ENCODE measurements around the gene TMEM164. TPM values are rescaled to one million over a fixed set of nuclear protein-coding genes. Genes with fewer than 3 reads are reported as not detected.
A peak's percentile ranks its signal among the peaks of the same experiment; 100 is the strongest.

TMEM164 gene
- total and polyA plus RNA-seq, 4 experiments from 2014 or later, result 0.52 to 17.2 (median 9.9) TPM

- Histone ChIP-seq H3K9me3 (ENCODE audit: control insufficient read depth in 1 of 2, low read length in 2 of 2) (no peaks in the 10 kb centered on the region), H3K36me3 (ENCODE audit: insufficient read depth, low read length) (no peaks in the 10 kb centered on the region), H3K4me3 (ENCODE audit: low read length in 2 of 2) (no peak overlapping the region), H3K4me1 (ENCODE audit: insufficient read depth, low read length) (no peaks in the 10 kb centered on the region), H3K27me3 (ENCODE audit: insufficient read depth, low read length) (no peaks in the 10 kb centered on the region), H3K27ac (ENCODE audit: low read depth, low read length) (no peak overlapping the region)
- CTCF ChIA-PET (ENCODE audit: partially characterized antibody), result no interaction called here
- DNase-seq, result no peak
- POLR2A ChIA-PET (ENCODE audit: partially characterized antibody), result no interaction called here
- H3K36me3 Mint-ChIP-seq, result peaks cover 14 to 17% of the 10 kb centered on the region in 2 donors
- intact Hi-C loops (cut with micrococcal nuclease), result no loop called here
- H3K27ac Mint-ChIP-seq, result no peak overlapping the region
- no peaks in the 10 kb centered on the region for H3K27me3 Mint-ChIP-seq
- no peak overlapping the region for H3K4me3 Mint-ChIP-seq
- H3K4me1 Mint-ChIP-seq, result peaks cover 0 to 4% (median 0%) of the 10 kb centered on the region in 4 donors
- H3K9me3 Mint-ChIP-seq, result peaks cover 0 to 2% (median 0%) of the 10 kb centered on the region in 8 donors
Observed at GRCh38 chrX:110050386-110050785, 47.5 kb downstream of the TMEM164 start.

- H3K27ac Mint-ChIP-seq, result peak overlapping the region in 1 of 7 donors; percentile 73
- ChIA-PET CTCF (ENCODE audit: partially characterized antibody) (interaction anchor here (0.5 kb wide), 1 partner anchor 36 kb away, joined by 3 read pairs; no protein-coding TSS in a partner anchor), POLR2A (ENCODE audit: partially characterized antibody) (no interaction called here)
- DNase-seq, result no peak
- intact Hi-C loops (cut with micrococcal nuclease), result no loop called here
- Histone ChIP-seq H3K27ac (ENCODE audit: low read depth, low read length) (no peak overlapping the region), H3K27me3 (ENCODE audit: insufficient read depth, low read length) (no peaks in the 10 kb centered on the region), H3K4me3 (ENCODE audit: low read length in 2 of 2) (no peak overlapping the region), H3K36me3 (ENCODE audit: insufficient read depth, low read length) (no peaks in the 10 kb centered on the region), H3K9me3 (ENCODE audit: control insufficient read depth in 1 of 2, low read length in 2 of 2) (no peaks in the 10 kb centered on the region), H3K4me1 (ENCODE audit: insufficient read depth, low read length) (no peaks in the 10 kb centered on the region)
- H3K4me1 Mint-ChIP-seq, result peaks cover 0 to 4% (median 2%) of the 10 kb centered on the region in 4 donors
- peaks cover 14 to 19% of the 10 kb centered on the region in 2 donors for H3K36me3 Mint-ChIP-seq
- H3K27me3 Mint-ChIP-seq, result no peaks in the 10 kb centered on the region
- peaks cover 0 to 2% (median 0%) of the 10 kb centered on the region in 8 donors for H3K9me3 Mint-ChIP-seq
- H3K4me3 Mint-ChIP-seq, result no peak overlapping the region
Observed at GRCh38 chrX:110050901-110051300, 48.0 kb downstream of the TMEM164 start.

GRCh38 chrX:110051559-110051958 lies 48.6 kb downstream of the TMEM164 start:
- Mint-ChIP-seq H3K36me3 (peaks cover 14 to 19% of the 10 kb centered on the region in 2 donors), H3K9me3 (peaks cover 0 to 2% (median 0%) of the 10 kb centered on the region in 8 donors), H3K4me1 (peaks cover 0 to 5% (median 2%) of the 10 kb centered on the region in 4 donors), H3K4me3 (no peak overlapping the region), H3K27me3 (no peaks in the 10 kb centered on the region), H3K27ac (no peak overlapping the region)
- H3K36me3 ChIP-seq (ENCODE audit: insufficient read depth, low read length), result no peaks in the 10 kb centered on the region
- intact Hi-C loops (cut with micrococcal nuclease), result no loop called here
- ChIA-PET POLR2A (ENCODE audit: partially characterized antibody) (no interaction called here), CTCF (ENCODE audit: partially characterized antibody) (no interaction called here)
- no peaks in the 10 kb centered on the region for H3K27me3 ChIP-seq (ENCODE audit: insufficient read depth, low read length)
- H3K27ac ChIP-seq (ENCODE audit: low read depth, low read length), result no peak overlapping the region
- no peak overlapping the region for H3K4me3 ChIP-seq (ENCODE audit: low read length in 2 of 2)
- no peaks in the 10 kb centered on the region for H3K4me1 ChIP-seq (ENCODE audit: insufficient read depth, low read length)
- H3K9me3 ChIP-seq (ENCODE audit: control insufficient read depth in 1 of 2, low read length in 2 of 2), result no peaks in the 10 kb centered on the region
- no peak for DNase-seq

GRCh38 chrX:110052303-110052702 lies 49.4 kb downstream of the TMEM164 start:
- Mint-ChIP-seq H3K4me1 (peaks cover 0 to 7% (median 2%) of the 10 kb centered on the region in 4 donors), H3K36me3 (peaks cover 14 to 19% of the 10 kb centered on the region in 2 donors), H3K27ac (no peak overlapping the region), H3K4me3 (no peak overlapping the region), H3K9me3 (peaks cover 0 to 2% (median 0%) of the 10 kb centered on the region in 8 donors), H3K27me3 (no peaks in the 10 kb centered on the region)
- Histone ChIP-seq H3K9me3 (ENCODE audit: control insufficient read depth in 1 of 2, low read length in 2 of 2) (no peaks in the 10 kb centered on the region), H3K4me3 (ENCODE audit: low read length in 2 of 2) (no peak overlapping the region), H3K27me3 (ENCODE audit: insufficient read depth, low read length) (no peaks in the 10 kb centered on the region), H3K4me1 (ENCODE audit: insufficient read depth, low read length) (no peaks in the 10 kb centered on the region), H3K27ac (ENCODE audit: low read depth, low read length) (no peak overlapping the region), H3K36me3 (ENCODE audit: insufficient read depth, low read length) (no peaks in the 10 kb centered on the region)
- intact Hi-C loops (cut with micrococcal nuclease), result no loop called here
- ChIA-PET POLR2A (ENCODE audit: partially characterized antibody) (no interaction called here), CTCF (ENCODE audit: partially characterized antibody) (no interaction called here)
- DNase-seq, result no peak

- H3K27ac ChIP-seq (ENCODE audit: low read depth, low read length), result no peak overlapping the region
- ChIA-PET CTCF (ENCODE audit: partially characterized antibody) (no interaction called here), POLR2A (ENCODE audit: partially characterized antibody) (no interaction called here)
- no peaks in the 10 kb centered on the region for H3K27me3 Mint-ChIP-seq
- peaks cover 14 to 19% of the 10 kb centered on the region in 2 donors for H3K36me3 Mint-ChIP-seq
- H3K4me3 ChIP-seq (ENCODE audit: low read length in 2 of 2), result no peak overlapping the region
- no peaks in the 10 kb centered on the region for H3K27me3 ChIP-seq (ENCODE audit: insufficient read depth, low read length)
- DNase-seq, result no peak
- H3K4me1 ChIP-seq (ENCODE audit: insufficient read depth, low read length), result no peaks in the 10 kb centered on the region
- peaks cover 0 to 2% (median 0%) of the 10 kb centered on the region in 8 donors for H3K9me3 Mint-ChIP-seq
- intact Hi-C loops (cut with micrococcal nuclease), result no loop called here
- H3K36me3 ChIP-seq (ENCODE audit: insufficient read depth, low read length), result no peaks in the 10 kb centered on the region
- H3K27ac Mint-ChIP-seq, result no peak overlapping the region
- H3K4me3 Mint-ChIP-seq, result no peak overlapping the region
- no peaks in the 10 kb centered on the region for H3K9me3 ChIP-seq (ENCODE audit: control insufficient read depth in 1 of 2, low read length in 2 of 2)
- peaks cover 0 to 7% (median 2%) of the 10 kb centered on the region in 4 donors for H3K4me1 Mint-ChIP-seq
Observed at GRCh38 chrX:110053453-110053852, 50.5 kb downstream of the TMEM164 start.

- H3K9me3 Mint-ChIP-seq, result peaks cover 0 to 2% (median 0%) of the 10 kb centered on the region in 8 donors
- CTCF ChIA-PET (ENCODE audit: partially characterized antibody), result no interaction called here
Observed at GRCh38 chrX:110055616-110056015, 52.7 kb downstream of the TMEM164 start.

GRCh38 chrX:110056419-110056818 lies 53.5 kb downstream of the TMEM164 start:
- CTCF ChIA-PET (ENCODE audit: partially characterized antibody), result no interaction called here
- no peak overlapping the region for H3K4me3 Mint-ChIP-seq
- H3K27me3 Mint-ChIP-seq, result no peaks in the 10 kb centered on the region

More at GRCh38 chrX:110055616-110056015, 52.7 kb downstream of the TMEM164 start:
- no peaks in the 10 kb centered on the region for H3K36me3 ChIP-seq (ENCODE audit: insufficient read depth, low read length)
- no peaks in the 10 kb centered on the region for H3K27me3 ChIP-seq (ENCODE audit: insufficient read depth, low read length)
- Mint-ChIP-seq H3K4me3 (no peak overlapping the region), H3K27ac (no peak overlapping the region), H3K36me3 (peaks cover 10 to 16% of the 10 kb centered on the region in 2 donors), H3K4me1 (peaks cover 0 to 7% (median 2%) of the 10 kb centered on the region in 4 donors), H3K27me3 (no peaks in the 10 kb centered on the region)
- H3K27ac ChIP-seq (ENCODE audit: low read depth, low read length), result no peak overlapping the region
- H3K9me3 ChIP-seq (ENCODE audit: control insufficient read depth in 1 of 2, low read length in 2 of 2), result no peaks in the 10 kb centered on the region
- DNase-seq, result no peak
- H3K4me3 ChIP-seq (ENCODE audit: low read length in 2 of 2), result no peak overlapping the region
- intact Hi-C loops (cut with micrococcal nuclease), result no loop called here
- POLR2A ChIA-PET (ENCODE audit: partially characterized antibody), result no interaction called here
- no peaks in the 10 kb centered on the region for H3K4me1 ChIP-seq (ENCODE audit: insufficient read depth, low read length)

More at GRCh38 chrX:110056419-110056818, 53.5 kb downstream of the TMEM164 start:
- Mint-ChIP-seq H3K27ac (no peak overlapping the region), H3K9me3 (peaks cover 0 to 2% (median 0%) of the 10 kb centered on the region in 8 donors), H3K36me3 (peaks cover 10 to 16% of the 10 kb centered on the region in 2 donors), H3K4me1 (peaks cover 0 to 7% (median 2%) of the 10 kb centered on the region in 4 donors)
- H3K4me1 ChIP-seq (ENCODE audit: insufficient read depth, low read length), result no peaks in the 10 kb centered on the region
- no peaks in the 10 kb centered on the region for H3K9me3 ChIP-seq (ENCODE audit: control insufficient read depth in 1 of 2, low read length in 2 of 2)
- no peak overlapping the region for H3K4me3 ChIP-seq (ENCODE audit: low read length in 2 of 2)
- intact Hi-C loops (cut with micrococcal nuclease), result no loop called here
- no peaks in the 10 kb centered on the region for H3K36me3 ChIP-seq (ENCODE audit: insufficient read depth, low read length)
- no peaks in the 10 kb centered on the region for H3K27me3 ChIP-seq (ENCODE audit: insufficient read depth, low read length)
- DNase-seq, result no peak
- POLR2A ChIA-PET (ENCODE audit: partially characterized antibody), result no interaction called here
- no peak overlapping the region for H3K27ac ChIP-seq (ENCODE audit: low read depth, low read length)

Data from CD4-positive, alpha-beta memory T cell (primary cell).